Liver (tissue), 9 donors: ENCODE measurements around the gene SLC4A8. TPM values are rescaled to one million over a fixed set of nuclear protein-coding genes. Genes with fewer than 3 reads are reported as not detected.

ENCODE experiments used
- DNase-seq: peaks from one replicate; pipeline ENCODE4 v3.0.0-alpha.2; 2017; ENCODE audit warnings: low spot score
- H3K27ac ChIP-seq, 2 donors: one replicate each; pipeline ENCODE4 v1.7.0; 2013; ENCODE audit warnings: inconsistent platforms in 2 of 2, low read length in 2 of 2, control low read depth in 1 of 2, low read depth in 1 of 2, mild to moderate bottlenecking in 1 of 2
- H3K27me3 ChIP-seq, 4 donors: one replicate each; pipeline versions ENCODE4 v1.6.1 to v1.7.0; 2013; ENCODE audit warnings: low read length in 3 of 4, inconsistent platforms in 1 of 4, mild to moderate bottlenecking in 1 of 4, moderate library complexity in 1 of 4; ENCODE audit not compliant: control insufficient read depth in 4 of 4, insufficient read depth in 4 of 4
- H3K36me3 ChIP-seq, 4 donors: one replicate each; pipeline versions ENCODE4 v1.6.1 to v1.7.0; 2013; ENCODE audit warnings: low read length in 3 of 4, mild to moderate bottlenecking in 3 of 4, low read depth in 1 of 4, moderate library complexity in 1 of 4; ENCODE audit not compliant: control insufficient read depth in 4 of 4, insufficient read depth in 3 of 4
- H3K4me1 ChIP-seq, 4 donors: one replicate each; pipeline versions ENCODE4 v1.6.1 to v1.7.0; 2013; ENCODE audit warnings: low read length in 3 of 4, mild to moderate bottlenecking in 3 of 4, moderate library complexity in 1 of 4; ENCODE audit not compliant: control insufficient read depth in 4 of 4, insufficient read depth in 4 of 4
- H3K4me3 ChIP-seq, 3 donors: one replicate each; pipeline versions ENCODE4 v1.6.1 to v1.7.0; 2013; ENCODE audit warnings: low read length in 3 of 3, control low read depth in 1 of 3, low read depth in 1 of 3, mild to moderate bottlenecking in 1 of 3
- H3K9ac ChIP-seq, 2 donors: one replicate each; pipeline ENCODE4 v1.7.0; 2013; ENCODE audit warnings: low read length in 2 of 2, mild to moderate bottlenecking in 2 of 2, moderate library complexity in 2 of 2, control low read depth in 1 of 2, low read depth in 1 of 2
- H3K9me3 ChIP-seq, 4 donors: one replicate each; pipeline versions ENCODE4 v1.6.1 to v1.7.0; 2013; ENCODE audit warnings: low read length in 3 of 4; ENCODE audit not compliant: control insufficient read depth in 4 of 4
- ATF3 ChIP-seq: IDR thresholded peaks from 2 replicates; pipeline ENCODE4 v1.6.1; 2016; ENCODE audit warnings: antibody characterized with exemption
- CTCF ChIP-seq: fragments of 150-350 bp; IDR thresholded peaks from 2 replicates; pipeline ENCODE4 v1.5.1; 2017; ENCODE audit warnings: improper control_type of control experiment, low read depth, low read length; ENCODE audit not compliant: missing input control
- EGR1 ChIP-seq, 2 donors: IDR thresholded peaks; 2 replicates each; pipeline ENCODE4 v1.6.1; 2016 to 2018; ENCODE audit warnings: antibody characterized with exemption in 2 of 2, low read depth in 2 of 2
- FOXA1 ChIP-seq: IDR thresholded peaks from 2 replicates; pipeline ENCODE4 v1.6.1; 2016; ENCODE audit warnings: antibody characterized with exemption
- FOXA2 ChIP-seq: IDR thresholded peaks from 2 replicates; pipeline ENCODE4 v1.6.1; 2016; ENCODE audit warnings: antibody characterized with exemption
- GABPA ChIP-seq, 2 donors: IDR thresholded peaks in 1 of 2; conservative IDR thresholded peaks in 1 of 2; 2 replicates each; pipeline ENCODE4 v1.6.1; 2016; ENCODE audit warnings: antibody characterized with exemption in 2 of 2, mild to moderate bottlenecking in 1 of 2, moderate library complexity in 1 of 2
- HNF4A ChIP-seq, 2 donors: conservative IDR thresholded peaks; 2 replicates each; pipeline ENCODE4 v1.6.1; 2016; ENCODE audit warnings: antibody characterized with exemption in 2 of 2, mild to moderate bottlenecking in 2 of 2
- HNF4G ChIP-seq: IDR thresholded peaks from 2 replicates; pipeline ENCODE4 v1.6.1; 2016; ENCODE audit warnings: antibody characterized with exemption
- MAX ChIP-seq: IDR thresholded peaks from 2 replicates; pipeline ENCODE4 v1.6.1; 2016; ENCODE audit warnings: antibody characterized with exemption
- RAD21 ChIP-seq, 2 donors: IDR thresholded peaks; 2 replicates each; pipeline ENCODE4 v1.6.1; 2016; ENCODE audit warnings: antibody characterized with exemption in 2 of 2, mild to moderate bottlenecking in 2 of 2
- REST ChIP-seq: IDR thresholded peaks from 2 replicates; pipeline ENCODE4 v1.6.1; 2016; ENCODE audit warnings: antibody characterized with exemption, mild to moderate bottlenecking
- RXRA ChIP-seq, 2 donors: IDR thresholded peaks; 2 replicates each; pipeline ENCODE4 v1.6.1; 2017 to 2018; ENCODE audit warnings: antibody characterized with exemption in 2 of 2, mild to moderate bottlenecking in 1 of 2
- YY1 ChIP-seq: IDR thresholded peaks from 2 replicates; pipeline ENCODE4 v1.6.1; 2016; ENCODE audit warnings: antibody characterized with exemption, mild to moderate bottlenecking
- WGBS: extraction: QIAGEN DNeasy Blood & Tissue Kit; methylation state at CpG from one replicate; pipeline ENCODE4 v1.1.7; 2013; 5-methylcytosine and 5-hydroxymethylcytosine counted together
- polyA plus RNA-seq, 2 donors: library from polyadenylated mRNA; stranded (reverse) in 1 of 2; unstranded in 1 of 2; fragments of 200-250 nt in 1 of 2; fragments of >200 nt in 1 of 2; fragmentation: Nextera tagmentation in 1 of 2; extraction: Ambion mirVana in 1 of 2; gene quantifications; one replicate each; pipeline versions ENCODE4 v1.2.1 to v1.2.3, GENCODE V29; 2013 to 2015
- total RNA-seq, 2 donors: library from RNA; depleted of rRNA; stranded (reverse); fragments of >200 nt; gene quantifications; one replicate each; pipeline ENCODE4 v1.2.3, GENCODE V29; 2014
- donor health status: healthy.
- donor health status: healthy.
- donor health status: healthy.
- donor health status: healthy.
- donor health status: healthy.

The SLC4A8 gene
- total and polyA plus RNA-seq, 4 donors, result 0.07 to 1.0 (median 0.75) TPM; not detected in 1

GRCh38 chr12:51496895-51497294, 72.3 kb downstream of the SLC4A8 start:
- Histone ChIP-seq H3K27ac (no peak overlapping the region), H3K4me3 (no peak overlapping the region), H3K9me3 (no peaks in the 10 kb centered on the region), H3K36me3 (no peaks in the 10 kb centered on the region), H3K4me1 (no peaks in the 10 kb centered on the region), H3K27me3 (no peaks in the 10 kb centered on the region), H3K9ac (no peak overlapping the region)
- TF ChIP-seq HNF4G, result no peak
- no peak for DNase-seq
- 88% methylated on average over 2 of the region's 2 CpGs for WGBS

- Histone ChIP-seq H3K27ac (no peak overlapping the region), H3K4me1 (no peaks in the 10 kb centered on the region), H3K9ac (no peak overlapping the region), H3K4me3 (no peak overlapping the region), H3K9me3 (no peaks in the 10 kb centered on the region), H3K36me3 (no peaks in the 10 kb centered on the region), H3K27me3 (no peaks in the 10 kb centered on the region)
- WGBS, result 83% methylated on average over 3 of the region's 3 CpGs
- no peak for DNase-seq
- no peak for TF ChIP-seq EGR1 (IDR thresholded peaks at IDR 0.05; ENCODE audit: low read depth in 2 of 2)
- no peak for TF ChIP-seq ATF3
- no peak for TF ChIP-seq RAD21 (IDR thresholded peaks at IDR 0.05)
- TF ChIP-seq REST, result no peak
- TF ChIP-seq HNF4A (conservative IDR thresholded peaks at IDR 0.05), result no peak
- TF ChIP-seq GABPA (IDR thresholded peaks at IDR 0.05 in 1 of 2, conservative IDR thresholded peaks at IDR 0.05 in 1 of 2), result no peak
- no peak for TF ChIP-seq YY1
- no peak for TF ChIP-seq CTCF
- no peak for TF ChIP-seq RXRA (IDR thresholded peaks at IDR 0.05)
- TF ChIP-seq FOXA2, result no peak
- no peak for TF ChIP-seq FOXA1
- TF ChIP-seq MAX, result no peak
Observed at GRCh38 chr12:51504851-51505250, 80.2 kb downstream of the SLC4A8 start.
